Hepatocyte (in vitro differentiated cells): ENCODE results near the gene DYNC2H1. TPM values are rescaled to one million over a fixed set of nuclear protein-coding genes. Genes with fewer than 3 reads are reported as not detected.

Experiments used
- DNase-seq: peaks from one replicate; pipeline ENCODE4 v3.0.0-alpha.2; 2016; ENCODE audit warnings: low spot score
- H2AFZ ChIP-seq: fragments of 200-600 bp; sonication (generic); 2 replicates; pipeline ENCODE4 v1.6.0; 2016; ENCODE audit warnings: antibody characterized with exemption, mild to moderate bottlenecking
- H3K27ac ChIP-seq: fragments of 200-600 bp; sonication (generic); 2 replicates; pipeline ENCODE4 v1.5.1; 2016; ENCODE audit warnings: mild to moderate bottlenecking
- H3K27me3 ChIP-seq: fragments of 200-600 bp; sonication (generic); 2 replicates; pipeline ENCODE4 v1.6.1; 2016
- H3K36me3 ChIP-seq: fragments of 200-600 bp; sonication (generic); replicated peaks from 2 replicates; pipeline ENCODE4 v1.5.1; 2016; ENCODE audit warnings: low read depth; ENCODE audit not compliant: insufficient read depth
- H3K4me1 ChIP-seq: fragments of 200-600 bp; sonication (generic); 2 replicates; pipeline ENCODE4 v1.5.1; 2016; ENCODE audit warnings: mild to moderate bottlenecking, moderate library complexity; ENCODE audit not compliant: insufficient read depth
- H3K4me2 ChIP-seq: fragments of 200-600 bp; sonication (generic); 2 replicates; pipeline ENCODE4 v1.6.0; 2016
- H3K4me3 ChIP-seq: fragments of 200-600 bp; sonication (generic); 2 replicates; pipeline ENCODE4 v1.5.1; 2016; ENCODE audit warnings: mild to moderate bottlenecking
- H3K79me2 ChIP-seq: fragments of 200-600 bp; sonication (generic); 2 replicates; pipeline ENCODE4 v1.6.0; 2017; ENCODE audit warnings: mild to moderate bottlenecking
- H3K9me2 ChIP-seq: fragments of 200-600 bp; sonication (generic); replicated peaks from 2 replicates; pipeline ENCODE4 v1.6.0; 2017; ENCODE audit warnings: mild to moderate bottlenecking; ENCODE audit not compliant: insufficient read depth
- H3K9me3 ChIP-seq: fragments of 200-600 bp; sonication (generic); 2 replicates; pipeline ENCODE4 v1.5.1; 2016; ENCODE audit warnings: low read depth, mild to moderate bottlenecking
- H4K20me1 ChIP-seq: fragments of 200-600 bp; sonication (generic); 2 replicates; pipeline ENCODE4 v1.6.0; 2016; ENCODE audit warnings: mild to moderate bottlenecking; ENCODE audit not compliant: insufficient read depth, poor library complexity, severe bottlenecking
- CTCF ChIP-seq: fragments of 200-600 bp; sonication (generic); IDR thresholded peaks from 2 replicates; pipeline ENCODE4 v1.5.1; 2016; ENCODE audit warnings: antibody characterized with exemption, mild to moderate bottlenecking; ENCODE audit not compliant: poor library complexity
- EZH2 ChIP-seq: fragments of 200-600 bp; sonication (generic); IDR thresholded peaks from 2 replicates; pipeline ENCODE4 v1.6.1; 2016; ENCODE audit warnings: antibody characterized with exemption, mild to moderate bottlenecking, borderline replicate concordance
- EZH2phosphoT487 ChIP-seq: fragments of 200-600 bp; sonication (generic); IDR thresholded peaks from one replicate; pipeline ENCODE4 v1.6.1; 2018; ENCODE audit warnings: antibody characterized with exemption, mild to moderate bottlenecking, low read depth, moderate library complexity; ENCODE audit not compliant: unreplicated experiment, severe bottlenecking
- WGBS: methylation state at CpG from one replicate; pipeline ENCODE4 v1.1.6; 2016; ENCODE audit warnings: low lambda C conversion rate; ENCODE audit errors: missing lambda C conversion rate; 5-methylcytosine and 5-hydroxymethylcytosine counted together
- polyA plus RNA-seq: library from polyadenylated mRNA; unstranded; fragments of >200 nt; fragmentation: Nextera tagmentation; extraction: Ambion mirVana; gene quantifications from 2 replicates; pipeline ENCODE4 v1.2.1, GENCODE V29; 2016
- total RNA-seq: library from RNA; depleted of rRNA; stranded (reverse); fragments of >200 nt; gene quantifications from 2 replicates; pipeline ENCODE4 v1.2.3, GENCODE V29; 2014

DYNC2H1 gene
- total and polyA plus RNA-seq, 2 experiments from 2014 or later, result 4.4 to 16.9 TPM

- Histone ChIP-seq H3K27me3 (no peaks in the 10 kb centered on the region), H2AFZ (no peak overlapping the region), H3K36me3 (no peaks in the 10 kb centered on the region), H3K4me1 (no peaks in the 10 kb centered on the region), H3K4me2 (no peak overlapping the region), H3K4me3 (no peak overlapping the region), H3K9me3 (no peaks in the 10 kb centered on the region), H3K79me2 (no peaks in the 10 kb centered on the region), H4K20me1 (no peaks in the 10 kb centered on the region), H3K9me2 (no peaks in the 10 kb centered on the region), H3K27ac (no peak overlapping the region)
- TF ChIP-seq EZH2phosphoT487 (no peak), EZH2 (no peak), CTCF (no peak)
- no peak for DNase-seq
- WGBS, result 85% methylated on average over 4 of the region's 4 CpGs
These were observed 362.3 kb downstream of the DYNC2H1 start for GRCh38 chr11:103471546-103471945.

DNA sequence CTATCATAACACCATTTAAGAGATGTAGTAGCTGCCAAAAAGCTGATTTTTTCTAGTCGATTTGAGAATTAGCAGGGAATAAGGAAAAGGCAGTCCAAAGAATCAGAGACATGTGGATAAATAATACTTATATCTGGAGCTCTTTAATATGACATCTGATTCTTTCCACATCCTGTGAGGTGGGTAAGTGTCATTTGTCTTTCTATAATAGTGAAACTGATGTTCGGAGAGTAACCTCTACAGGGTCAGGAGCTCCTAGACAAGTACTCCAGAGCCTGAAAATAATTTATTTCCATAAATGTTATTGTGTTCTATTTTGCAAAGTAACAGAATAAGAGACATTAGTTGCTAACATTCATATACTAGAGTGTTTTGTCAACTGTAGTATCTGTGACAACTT is 367.6 kb downstream of the DYNC2H1 start:
- no peak overlapping the region for H2AFZ ChIP-seq
- WGBS, result 87% methylated on average over 2 of the region's 2 CpGs
- no peak overlapping the region for H3K4me3 ChIP-seq

GRCh38 chr11:103480421-103480820 is 371.2 kb downstream of the DYNC2H1 start:
- TF ChIP-seq CTCF (no peak), EZH2 (no peak), EZH2phosphoT487 (no peak)
- WGBS, result 50% methylated on average over 4 of the region's 4 CpGs
- no peak for DNase-seq

More for the DNA sequence above, 367.6 kb downstream of the DYNC2H1 start:
- H3K4me2 ChIP-seq, result no peak overlapping the region
- no peaks in the 10 kb centered on the region for H3K4me1 ChIP-seq
- no peaks in the 10 kb centered on the region for H3K9me2 ChIP-seq
- H3K9me3 ChIP-seq, result no peaks in the 10 kb centered on the region
- H3K27ac ChIP-seq, result no peak overlapping the region
- no peaks in the 10 kb centered on the region for H4K20me1 ChIP-seq
- no peaks in the 10 kb centered on the region for H3K79me2 ChIP-seq
- DNase-seq, result no peak
- no peaks in the 10 kb centered on the region for H3K36me3 ChIP-seq
- no peak for TF ChIP-seq EZH2phosphoT487
- no peaks in the 10 kb centered on the region for H3K27me3 ChIP-seq

DNA sequence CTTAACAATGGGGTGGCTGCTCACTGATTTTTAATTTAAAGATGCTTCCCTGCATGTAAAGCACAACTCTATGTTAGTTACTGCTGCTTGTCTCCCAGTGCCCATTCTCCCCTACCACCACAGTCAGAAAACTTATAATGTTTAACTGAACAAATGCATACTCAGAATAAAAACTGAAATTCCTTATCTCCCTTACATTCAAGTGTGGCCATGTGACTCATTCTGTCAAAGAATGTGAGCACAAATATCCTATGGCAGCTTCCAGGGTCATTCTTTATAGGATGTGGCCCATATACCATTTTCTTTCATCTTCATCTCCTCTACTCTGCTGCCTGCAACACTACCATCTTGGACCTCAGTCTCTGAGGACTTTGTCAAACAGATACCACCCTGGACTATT is 374.8 kb downstream of the DYNC2H1 start:
- Histone ChIP-seq H3K27ac (no peak overlapping the region), H3K4me2 (no peak overlapping the region), H3K9me3 (no peaks in the 10 kb centered on the region), H3K4me3 (no peak overlapping the region), H3K36me3 (no peaks in the 10 kb centered on the region), H2AFZ (no peak overlapping the region), H4K20me1 (no peaks in the 10 kb centered on the region), H3K79me2 (no peaks in the 10 kb centered on the region), H3K9me2 (no peaks in the 10 kb centered on the region), H3K4me1 (no peaks in the 10 kb centered on the region), H3K27me3 (no peaks in the 10 kb centered on the region)
- TF ChIP-seq CTCF, result no peak
- no peak for TF ChIP-seq EZH2
- TF ChIP-seq EZH2phosphoT487, result no peak
- no peak for DNase-seq

More at GRCh38 chr11:103480421-103480820, 371.2 kb downstream of the DYNC2H1 start:
- H3K36me3 ChIP-seq, result no peaks in the 10 kb centered on the region
- no peaks in the 10 kb centered on the region for H3K9me3 ChIP-seq
- no peaks in the 10 kb centered on the region for H3K27me3 ChIP-seq
- no peaks in the 10 kb centered on the region for H3K9me2 ChIP-seq
- no peak overlapping the region for H3K27ac ChIP-seq
- H3K4me3 ChIP-seq, result no peak overlapping the region
- no peaks in the 10 kb centered on the region for H4K20me1 ChIP-seq
- H3K4me1 ChIP-seq, result no peaks in the 10 kb centered on the region
- no peaks in the 10 kb centered on the region for H3K79me2 ChIP-seq
- no peak overlapping the region for H2AFZ ChIP-seq
- no peak overlapping the region for H3K4me2 ChIP-seq
